ENCODE results near the gene OTOL1. TPM values are rescaled to one million over a fixed set of nuclear protein-coding genes. Genes with fewer than 3 reads are reported as not detected.

OTOL1 gene
- total RNA-seq, 1 donor from 2014 or later: not detected

GRCh38 chr3:161510510-161511260, 14.1 kb downstream of the OTOL1 start:
- no peak overlapping the region for H3K27ac ChIP-seq
- H3K27me3 ChIP-seq: no peaks in the 10 kb centered on the region
- ATAC-seq (no peak), DNase-seq (no peak)
- no peak overlapping the region for H3K4me3 ChIP-seq
- no peaks in the 10 kb centered on the region for H3K36me3 ChIP-seq
- intact Hi-C loops (cut with DNase I): no loop called here
- no peaks in the 10 kb centered on the region for H3K4me1 ChIP-seq
- TF ChIP-seq CTCF (IDR thresholded peaks at IDR 0.05): no peak
- no peaks in the 10 kb centered on the region for H3K9me3 ChIP-seq

GRCh38 chr3:161523916-161524315, 27.3 kb downstream of the OTOL1 start:
- Histone ChIP-seq H3K4me3 (no peak overlapping the region), H3K9me3 (no peaks in the 10 kb centered on the region), H3K4me1 (no peaks in the 10 kb centered on the region), H3K36me3 (no peaks in the 10 kb centered on the region), H3K27me3 (no peaks in the 10 kb centered on the region), H3K27ac (no peak overlapping the region)
- no peak for TF ChIP-seq CTCF (IDR thresholded peaks at IDR 0.05)
- no peak for ATAC-seq
- no peak for DNase-seq
- intact Hi-C loops (cut with DNase I): no loop called here

GRCh38 chr3:161531930-161532329, 35.3 kb downstream of the OTOL1 start:
- Histone ChIP-seq H3K27me3 (no peaks in the 10 kb centered on the region), H3K27ac (no peak overlapping the region), H3K36me3 (no peaks in the 10 kb centered on the region), H3K4me1 (no peaks in the 10 kb centered on the region), H3K4me3 (no peak overlapping the region), H3K9me3 (no peaks in the 10 kb centered on the region)
- intact Hi-C loops (cut with DNase I): no loop called here
- DNase-seq: no peak
- TF ChIP-seq CTCF (IDR thresholded peaks at IDR 0.05): no peak
- no peak for ATAC-seq

- no peak for TF ChIP-seq CTCF (IDR thresholded peaks at IDR 0.05)
- DNase-seq (no peak), ATAC-seq (no peak)
Measured at GRCh38 chr3:161540594-161540993, 44.0 kb downstream of the OTOL1 start.

GRCh38 chr3:161545824-161546223, 49.2 kb downstream of the OTOL1 start:
- no peak overlapping the region for H3K27ac ChIP-seq
- H3K4me1 ChIP-seq: no peaks in the 10 kb centered on the region
- DNase-seq: no peak
- H3K36me3 ChIP-seq: no peaks in the 10 kb centered on the region
- intact Hi-C loops (cut with DNase I): no loop called here
- H3K9me3 ChIP-seq: no peaks in the 10 kb centered on the region
- H3K27me3 ChIP-seq: no peaks in the 10 kb centered on the region
- H3K4me3 ChIP-seq: no peak overlapping the region
- TF ChIP-seq CTCF (IDR thresholded peaks at IDR 0.05): no peak
- no peak for ATAC-seq

More at GRCh38 chr3:161540594-161540993, 44.0 kb downstream of the OTOL1 start:
- Histone ChIP-seq H3K9me3 (no peaks in the 10 kb centered on the region), H3K4me1 (no peaks in the 10 kb centered on the region), H3K4me3 (no peak overlapping the region), H3K36me3 (no peaks in the 10 kb centered on the region), H3K27ac (no peak overlapping the region), H3K27me3 (no peaks in the 10 kb centered on the region)
- intact Hi-C loops (cut with DNase I): no loop called here

Data from upper lobe of right lung (tissue), 1 donor.